Transverse colon (tissue), 4 donors: Measurements from ENCODE around the gene STXBP2.

Experiments
- EP300 ChIP-seq: sonication (generic); formaldehyde crosslinking; IDR thresholded peaks from one replicate; pipeline ENCODE4 v1.6.1; 2017; ENCODE audit warnings: antibody characterized with exemption, low read depth
- POLR2A ChIP-seq: fragments of 450-650 bp; IDR thresholded peaks from one replicate; pipeline ENCODE4 v1.6.1; 2016; ENCODE audit warnings: antibody characterized with exemption, mild to moderate bottlenecking, moderate library complexity
- POLR2AphosphoS5 ChIP-seq, 3 donors: sonication (generic); formaldehyde crosslinking; IDR thresholded peaks; one replicate each; pipeline ENCODE4 v1.6.1; 2016; ENCODE audit warnings: antibody characterized with exemption in 3 of 3
- TF ChIP-seq, protein P1 (sequence below), 5 experiments: fragments of 200-600 bp in 3 of 5; fragments of 450-650 bp in 2 of 5; sonication (generic) in 3 of 5; IDR thresholded peaks; 1 replicate in 2 of 5; 2 replicates in 3 of 5; pipeline ENCODE4 v1.5.1; 2016 to 2017; ENCODE audit warnings: antibody characterized with exemption in 5 of 5, inconsistent platforms in 3 of 5, mild to moderate bottlenecking in 2 of 5, moderate library complexity in 1 of 5

DNA sequence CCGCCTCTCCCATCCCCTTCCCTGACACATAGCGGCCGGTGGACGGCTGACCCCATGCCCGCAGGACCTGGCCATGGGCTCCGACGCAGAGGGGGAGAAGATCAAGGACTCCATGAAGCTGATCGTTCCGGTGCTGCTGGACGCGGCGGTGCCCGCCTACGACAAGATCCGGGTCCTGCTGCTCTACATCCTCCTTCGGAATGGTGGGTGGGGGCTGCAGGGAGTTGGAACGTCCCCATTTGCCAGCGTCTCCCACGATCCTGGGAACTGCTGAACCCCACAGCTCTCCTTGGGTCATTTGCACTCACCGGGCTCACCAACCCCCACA, 7.6 kb downstream of the STXBP2 start:
- TF ChIP-seq, protein P1, sequence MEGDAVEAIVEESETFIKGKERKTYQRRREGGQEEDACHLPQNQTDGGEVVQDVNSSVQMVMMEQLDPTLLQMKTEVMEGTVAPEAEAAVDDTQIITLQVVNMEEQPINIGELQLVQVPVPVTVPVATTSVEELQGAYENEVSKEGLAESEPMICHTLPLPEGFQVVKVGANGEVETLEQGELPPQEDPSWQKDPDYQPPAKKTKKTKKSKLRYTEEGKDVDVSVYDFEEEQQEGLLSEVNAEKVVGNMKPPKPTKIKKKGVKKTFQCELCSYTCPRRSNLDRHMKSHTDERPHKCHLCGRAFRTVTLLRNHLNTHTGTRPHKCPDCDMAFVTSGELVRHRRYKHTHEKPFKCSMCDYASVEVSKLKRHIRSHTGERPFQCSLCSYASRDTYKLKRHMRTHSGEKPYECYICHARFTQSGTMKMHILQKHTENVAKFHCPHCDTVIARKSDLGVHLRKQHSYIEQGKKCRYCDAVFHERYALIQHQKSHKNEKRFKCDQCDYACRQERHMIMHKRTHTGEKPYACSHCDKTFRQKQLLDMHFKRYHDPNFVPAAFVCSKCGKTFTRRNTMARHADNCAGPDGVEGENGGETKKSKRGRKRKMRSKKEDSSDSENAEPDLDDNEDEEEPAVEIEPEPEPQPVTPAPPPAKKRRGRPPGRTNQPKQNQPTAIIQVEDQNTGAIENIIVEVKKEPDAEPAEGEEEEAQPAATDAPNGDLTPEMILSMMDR (IDR thresholded peaks at IDR 0.05): no peak
- TF ChIP-seq POLR2AphosphoS5 (IDR thresholded peaks at IDR 0.05): no peak
- no peak for TF ChIP-seq EP300
- TF ChIP-seq POLR2A: no peak
